Neuronal stem cell (in vitro differentiated cells): Measurements from ENCODE around the gene ECHDC1.

Source experiments
- DNase-seq: peaks from one replicate; pipeline ENCODE4 v3.0.0-alpha.2; 2013; ENCODE audit warnings: low spot score
- H2AFZ ChIP-seq: one replicate; pipeline ENCODE4 v1.6.1; 2013; ENCODE audit warnings: mild to moderate bottlenecking, low read length, inconsistent platforms
- H2AK5ac ChIP-seq: 2 replicates; pipeline ENCODE4 v1.6.1; 2013; ENCODE audit warnings: low read depth, mild to moderate bottlenecking, inconsistent platforms, low read length, moderate library complexity, mixed read lengths
- H2BK120ac ChIP-seq: 2 replicates; pipeline ENCODE4 v1.6.1; 2013; ENCODE audit warnings: low read depth, mild to moderate bottlenecking, inconsistent platforms, low read length, moderate library complexity, mixed read lengths
- H2BK12ac ChIP-seq: one replicate; pipeline ENCODE4 v1.6.1; 2013; ENCODE audit warnings: low read length, inconsistent platforms
- H2BK15ac ChIP-seq: 2 replicates; pipeline ENCODE4 v1.6.1; 2013; ENCODE audit warnings: mild to moderate bottlenecking, low read length, inconsistent platforms, mixed read lengths
- H2BK5ac ChIP-seq: one replicate; pipeline ENCODE4 v1.6.1; 2013; ENCODE audit warnings: inconsistent platforms, mild to moderate bottlenecking, low read length, moderate library complexity
- H3K14ac ChIP-seq: one replicate; pipeline ENCODE4 v1.6.1; 2013; ENCODE audit warnings: low read length, inconsistent platforms
- H3K18ac ChIP-seq: 2 replicates; pipeline ENCODE4 v1.6.1; 2013; ENCODE audit warnings: low read length, inconsistent platforms
- H3K23ac ChIP-seq: 2 replicates; pipeline ENCODE4 v1.6.1; 2013; ENCODE audit warnings: low read depth, mild to moderate bottlenecking, mixed read lengths, low read length, inconsistent platforms; ENCODE audit not compliant: poor library complexity
- H3K27ac ChIP-seq: replicated peaks from 3 replicates; pipeline ENCODE4 v1.5.1; 2013; ENCODE audit warnings: low read length, inconsistent platforms
- H3K27me3 ChIP-seq, 3 experiments: 2 replicates each; pipeline ENCODE4 v1.6.1; 2013; ENCODE audit warnings: low read length in 3 of 3, mild to moderate bottlenecking in 2 of 3, inconsistent platforms in 1 of 3, low read depth in 1 of 3, mixed read lengths in 1 of 3, moderate library complexity in 1 of 3; ENCODE audit not compliant: control insufficient read depth in 3 of 3, insufficient read depth in 3 of 3
- H3K36me3 ChIP-seq, 2 donors: replicated peaks in 1 of 2; 2 replicates each; pipeline ENCODE4 v1.6.1; 2013; ENCODE audit warnings: low read length in 2 of 2; ENCODE audit not compliant: control insufficient read depth in 2 of 2, insufficient read depth in 2 of 2
- H3K4ac ChIP-seq: 2 replicates; pipeline ENCODE4 v1.6.1; 2013; ENCODE audit warnings: inconsistent platforms, mild to moderate bottlenecking, low read length, moderate library complexity
- H3K4me1 ChIP-seq, 2 donors: 1 replicate in 1 of 2; 2 replicates in 1 of 2; pipeline ENCODE4 v1.6.1; 2013; ENCODE audit warnings: low read length in 2 of 2, low read depth in 1 of 2; ENCODE audit not compliant: control insufficient read depth in 2 of 2, insufficient read depth in 1 of 2
- H3K4me2 ChIP-seq: one replicate; pipeline ENCODE4 v1.6.1; 2013; ENCODE audit warnings: mild to moderate bottlenecking, low read length, inconsistent platforms; ENCODE audit not compliant: insufficient read depth, poor library complexity, severe bottlenecking
- H3K4me3 ChIP-seq, 2 donors: 2 replicates each; pipeline ENCODE4 v1.5.1; 2013; ENCODE audit warnings: low read length in 2 of 2, mild to moderate bottlenecking in 2 of 2, inconsistent platforms in 1 of 2, moderate library complexity in 1 of 2
- H3K79me1 ChIP-seq: one replicate; pipeline ENCODE4 v1.6.1; 2013; ENCODE audit warnings: low read depth, mild to moderate bottlenecking, inconsistent platforms, low read length, moderate library complexity
- H3K9ac ChIP-seq: one replicate; pipeline ENCODE4 v1.6.1; 2013; ENCODE audit warnings: mild to moderate bottlenecking, low read depth, low read length, inconsistent platforms; ENCODE audit not compliant: poor library complexity
- H3K9me3 ChIP-seq, 2 donors: replicated peaks in 1 of 2; 2 replicates each; pipeline versions ENCODE3 to v1.6.1; 2013; ENCODE audit warnings: low read length in 2 of 2, mild to moderate bottlenecking in 2 of 2, inconsistent platforms in 1 of 2, low read depth in 1 of 2, mixed read lengths in 1 of 2, moderate library complexity in 1 of 2; ENCODE audit not compliant: control insufficient read depth in 2 of 2, insufficient read depth in 1 of 2
- H4K8ac ChIP-seq: one replicate; pipeline ENCODE4 v1.6.1; 2013; ENCODE audit warnings: low read depth, mild to moderate bottlenecking, inconsistent platforms, low read length, moderate library complexity
- H4K91ac ChIP-seq: one replicate; pipeline ENCODE4 v1.6.1; 2013; ENCODE audit warnings: low read length, low read depth, mild to moderate bottlenecking, inconsistent platforms; ENCODE audit not compliant: poor library complexity
- WGBS, 2 donors: extraction: QIAGEN DNeasy Blood & Tissue Kit; methylation state at CpG; one replicate each; pipeline ENCODE4 v1.1.7; 2013; ENCODE audit warnings: missing lambda C conversion rate in 2 of 2, mixed read lengths in 1 of 2; ENCODE audit not compliant: insufficient read length in 2 of 2, insufficient replicate concordance in 1 of 2; ENCODE audit errors: extremely low coverage in 2 of 2; 5-methylcytosine and 5-hydroxymethylcytosine counted together

ECHDC1 gene

DNA sequence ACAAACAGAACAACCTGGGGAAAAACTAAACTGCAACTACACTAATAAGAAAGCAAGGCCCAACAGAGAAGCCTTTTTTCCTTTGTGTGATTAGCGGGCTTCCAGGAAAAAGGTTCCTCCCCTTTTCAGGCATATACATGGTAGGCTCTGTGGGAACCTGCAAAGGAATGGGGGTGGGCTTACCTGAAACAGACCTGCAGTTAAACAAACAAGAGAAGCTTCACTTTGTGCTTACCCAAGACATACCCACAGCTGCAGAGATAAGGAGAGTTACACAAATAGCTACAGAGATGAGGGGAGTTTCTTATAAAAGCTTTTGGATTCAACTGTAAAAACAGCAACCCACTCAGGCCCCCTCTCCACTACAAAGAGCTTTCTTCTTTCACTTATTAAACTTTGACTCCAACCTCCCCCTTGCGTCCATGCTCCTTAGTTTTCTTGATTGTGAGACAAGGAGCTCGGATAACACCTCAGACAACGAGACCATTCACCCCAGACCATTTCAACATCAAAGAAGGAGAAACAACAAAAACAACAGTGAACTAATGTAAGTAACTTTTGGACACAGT, 45.8 kb downstream of the ECHDC1 start:
- no peak overlapping the region for H3K4me2 ChIP-seq
- peaks cover 0 to 86% of the 10 kb centered on the region in 2 donors for H3K36me3 ChIP-seq
- no peak overlapping the region for H2BK12ac ChIP-seq
- H4K91ac ChIP-seq = no peak overlapping the region
- H2AK5ac ChIP-seq = no peak overlapping the region
- no peak overlapping the region for H2BK15ac ChIP-seq
- no peak overlapping the region for H3K4me3 ChIP-seq
- DNase-seq = no peak
- no peak overlapping the region for H3K18ac ChIP-seq
- no CpG with 5 or more reads among the region's 4 CpGs for WGBS, 2 donors
- no peaks in the 10 kb centered on the region for H3K79me1 ChIP-seq
- H3K23ac ChIP-seq = no peak overlapping the region
- no peak overlapping the region for H3K9ac ChIP-seq
- no peaks in the 10 kb centered on the region for H3K4me1 ChIP-seq
- H2BK120ac ChIP-seq = no peak overlapping the region
- peaks cover 0 to 17% of the 10 kb centered on the region in 2 donors for H3K9me3 ChIP-seq
- H4K8ac ChIP-seq = no peak overlapping the region
- no peak overlapping the region for H2BK5ac ChIP-seq
- no peaks in the 10 kb centered on the region for H3K27me3 ChIP-seq
- H3K4ac ChIP-seq = no peak overlapping the region
- H2AFZ ChIP-seq = no peak overlapping the region
- H3K27ac ChIP-seq = no peak overlapping the region
- H3K14ac ChIP-seq = no peak overlapping the region

DNA sequence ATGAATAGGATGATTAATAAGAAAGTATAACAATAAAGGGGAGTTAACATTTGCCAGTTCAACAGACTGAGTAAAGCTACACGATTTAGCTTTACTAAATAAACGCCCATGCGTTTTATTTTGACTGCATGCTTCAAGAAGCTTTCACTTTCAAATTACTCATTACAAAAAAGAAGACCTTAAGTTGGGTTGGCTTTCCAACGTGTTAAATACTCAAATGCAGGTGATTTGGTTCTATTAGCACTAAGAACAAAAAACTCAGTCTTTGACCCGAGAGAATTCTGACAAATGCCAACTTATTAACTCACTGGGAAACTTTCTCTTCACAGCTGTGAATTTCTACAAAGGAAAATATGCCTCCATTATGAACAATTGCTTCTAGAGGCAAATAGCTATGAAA, 51.9 kb downstream of the ECHDC1 start:
- WGBS, 2 donors = no CpG with 5 or more reads among the region's 5 CpGs
- H2AK5ac ChIP-seq = no peak overlapping the region
- H2AFZ ChIP-seq = no peak overlapping the region
- no peak overlapping the region for H2BK120ac ChIP-seq
- peaks cover 11 to 98% of the 10 kb centered on the region in 2 donors for H3K36me3 ChIP-seq
- no peak overlapping the region for H4K91ac ChIP-seq
- no peak overlapping the region for H4K8ac ChIP-seq
- H3K14ac ChIP-seq = no peak overlapping the region
- no peak overlapping the region for H2BK12ac ChIP-seq
- no peak overlapping the region for H3K18ac ChIP-seq
- H3K4ac ChIP-seq = no peak overlapping the region
- no peak overlapping the region for H3K27ac ChIP-seq
- H3K9ac ChIP-seq = no peak overlapping the region
- no peak overlapping the region for H2BK5ac ChIP-seq
- no peaks in the 10 kb centered on the region for H3K9me3 ChIP-seq
- no peak overlapping the region for H3K4me3 ChIP-seq
- no peaks in the 10 kb centered on the region for H3K27me3 ChIP-seq
- H3K4me2 ChIP-seq = no peak overlapping the region
- H3K23ac ChIP-seq = no peak overlapping the region
- H3K79me1 ChIP-seq = no peaks in the 10 kb centered on the region
- no peak overlapping the region for H2BK15ac ChIP-seq
- H3K4me1 ChIP-seq = no peaks in the 10 kb centered on the region
- DNase-seq = no peak

DNA sequence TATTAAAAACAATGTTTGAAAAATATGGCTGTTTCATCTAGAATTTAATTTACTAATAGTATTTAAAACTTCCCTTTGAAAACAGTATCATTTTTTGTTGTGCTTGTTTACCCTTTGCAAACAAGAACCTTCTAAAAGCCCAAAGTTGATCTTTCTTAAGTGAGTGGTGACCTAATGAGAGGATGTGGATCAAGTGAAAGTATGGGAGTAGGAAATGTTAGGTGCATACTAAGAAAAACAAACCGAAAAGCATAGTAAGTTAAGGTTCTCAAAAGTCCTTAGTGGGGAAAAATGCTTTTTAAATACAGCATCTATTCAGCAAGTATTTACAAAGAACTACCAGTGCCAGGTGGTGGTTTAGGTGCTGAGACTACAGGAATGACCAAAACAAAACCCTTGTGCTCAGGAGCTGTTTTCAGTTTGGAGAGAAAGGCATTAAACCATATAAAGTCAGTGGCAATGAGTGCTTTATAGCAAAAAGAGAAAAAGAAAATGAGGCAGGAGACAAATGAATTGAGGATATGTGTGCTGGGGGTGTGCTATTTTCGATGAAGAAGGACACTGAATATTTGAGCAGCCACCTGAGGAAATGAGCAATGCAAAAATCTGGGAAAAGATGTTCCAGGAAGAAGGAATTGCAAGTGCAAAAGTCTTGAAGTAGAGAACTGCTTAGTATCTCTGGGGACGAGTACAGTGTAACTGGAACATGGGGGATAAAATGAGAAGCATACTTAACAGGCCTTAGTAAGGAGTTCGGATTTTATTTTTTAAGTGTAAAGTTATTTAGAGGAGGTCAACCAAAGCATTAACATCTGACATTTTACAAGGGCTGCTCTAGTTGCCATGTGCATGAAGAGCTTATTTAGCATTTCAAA, 52.8 kb downstream of the ECHDC1 start:
- Histone ChIP-seq H2BK15ac (no peak overlapping the region), H3K9ac (no peak overlapping the region), H3K4me2 (no peak overlapping the region), H3K4me1 (no peaks in the 10 kb centered on the region), H2BK120ac (no peak overlapping the region), H3K36me3 (peaks cover 11 to 98% of the 10 kb centered on the region in 2 donors), H3K27me3 (no peaks in the 10 kb centered on the region), H4K8ac (no peak overlapping the region), H3K4ac (no peak overlapping the region), H3K9me3 (no peaks in the 10 kb centered on the region), H2AK5ac (no peak overlapping the region), H3K23ac (no peak overlapping the region), H3K4me3 (no peak overlapping the region), H3K79me1 (no peaks in the 10 kb centered on the region), H3K27ac (no peak overlapping the region), H2BK12ac (no peak overlapping the region), H2AFZ (no peak overlapping the region), H3K18ac (no peak overlapping the region), H4K91ac (no peak overlapping the region), H2BK5ac (no peak overlapping the region), H3K14ac (no peak overlapping the region)
- DNase-seq = no peak
- WGBS, 2 donors = no CpG with 5 or more reads among the region's 4 CpGs

DNA sequence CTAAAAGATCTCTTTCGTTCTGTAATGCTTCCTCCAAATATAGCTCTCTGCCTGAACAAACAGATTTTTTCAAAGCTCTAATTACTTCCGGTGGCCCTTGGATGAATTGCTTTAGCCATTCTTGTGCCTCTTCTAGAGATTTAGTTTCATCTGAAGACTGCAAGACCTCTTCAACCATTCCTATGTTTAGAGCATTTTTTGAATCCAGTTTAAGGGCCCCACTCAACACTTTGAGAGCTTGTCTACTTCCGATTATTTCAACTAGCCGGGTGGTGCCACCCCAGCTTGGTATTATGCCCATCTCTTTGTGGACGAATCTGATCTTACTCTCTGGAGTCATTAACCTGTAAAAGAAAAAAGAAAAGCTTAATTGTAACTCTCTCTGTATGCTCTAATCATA, 53.5 kb downstream of the ECHDC1 start:
- no peaks in the 10 kb centered on the region for H3K79me1 ChIP-seq
- no peak overlapping the region for H3K4ac ChIP-seq
- no peak overlapping the region for H3K14ac ChIP-seq
- no peak overlapping the region for H2BK12ac ChIP-seq
- H3K9ac ChIP-seq = no peak overlapping the region
- no peak overlapping the region for H3K18ac ChIP-seq
- no peak overlapping the region for H3K4me3 ChIP-seq
- no peak overlapping the region for H2AK5ac ChIP-seq
- no peak for DNase-seq
- H3K4me2 ChIP-seq = no peak overlapping the region
- no peak overlapping the region for H2BK120ac ChIP-seq
- no peaks in the 10 kb centered on the region for H3K27me3 ChIP-seq
- H3K23ac ChIP-seq = no peak overlapping the region
- no peak overlapping the region for H2BK15ac ChIP-seq
- no peak overlapping the region for H2AFZ ChIP-seq
- no CpG with 5 or more reads among the region's 5 CpGs for WGBS, 2 donors
- H2BK5ac ChIP-seq = no peak overlapping the region
- H4K8ac ChIP-seq = no peak overlapping the region
- no peaks in the 10 kb centered on the region for H3K9me3 ChIP-seq
- H3K27ac ChIP-seq = no peak overlapping the region
- H3K4me1 ChIP-seq = no peaks in the 10 kb centered on the region
- peaks cover 11 to 99% of the 10 kb centered on the region in 2 donors for H3K36me3 ChIP-seq
- no peak overlapping the region for H4K91ac ChIP-seq
